ENCODE results near the gene PPIL6. TPM values are rescaled to one million over a fixed set of nuclear protein-coding genes. Genes with fewer than 3 reads are reported as not detected.
A peak's percentile ranks its signal among the peaks of the same experiment; 100 is the strongest.

PPIL6 gene
- total RNA-seq, 1 experiment from 2014 or later = 3.9 TPM

DNA sequence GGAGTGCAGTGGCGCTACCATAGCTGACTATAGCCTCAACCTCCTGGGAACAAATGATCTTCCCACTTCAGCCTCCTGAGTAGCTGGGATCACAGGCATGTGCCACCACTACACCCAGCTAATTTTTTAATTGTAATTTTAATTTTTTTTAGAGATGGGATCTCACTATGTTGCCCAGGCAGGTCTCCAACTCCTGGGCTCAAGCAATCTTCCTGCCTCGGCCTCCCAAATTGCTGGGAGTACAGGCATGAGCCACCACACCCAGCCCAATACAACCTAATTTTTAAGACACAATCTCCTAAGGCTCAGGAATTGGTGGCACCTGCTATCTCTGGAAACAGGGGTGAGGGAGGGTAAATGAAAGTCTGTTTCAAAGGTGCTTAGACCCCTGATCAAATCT is 36.8 kb upstream of the PPIL6 start:
- no peak overlapping the region for H3K4me3 Mint-ChIP-seq (ENCODE audit: unreplicated experiment)

DNA sequence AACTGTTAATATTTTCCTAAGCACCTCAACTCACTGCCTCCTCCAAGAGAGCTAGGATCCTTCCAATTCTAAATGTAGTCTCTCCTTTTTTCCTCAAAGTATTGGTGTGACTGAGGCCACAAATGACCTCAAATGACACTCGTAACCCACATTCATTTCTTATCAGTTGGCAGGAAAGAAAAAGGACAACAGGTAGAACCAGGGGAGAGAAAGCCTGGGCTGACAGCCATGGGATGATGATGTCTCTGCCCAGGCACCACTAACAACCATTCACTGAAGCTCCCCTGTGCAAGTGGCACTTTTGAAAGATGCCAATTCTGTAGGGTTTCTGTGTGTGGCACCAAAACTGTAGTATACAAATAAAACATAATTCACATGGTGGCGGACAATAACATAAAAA is 35.2 kb upstream of the PPIL6 start:
- peaks cover 21% of the 10 kb centered on the region for H3K4me1 Mint-ChIP-seq (ENCODE audit: insufficient read depth, unreplicated experiment)
- H3K36me3 Mint-ChIP-seq (ENCODE audit: insufficient read depth, unreplicated experiment) = peaks cover 61% of the 10 kb centered on the region
- H3K9me3 Mint-ChIP-seq (ENCODE audit: unreplicated experiment) = no peaks in the 10 kb centered on the region
- H3K27me3 Mint-ChIP-seq (ENCODE audit: insufficient read depth, unreplicated experiment) = no peaks in the 10 kb centered on the region
- ChIA-PET CTCF (interaction anchor here (0.6 to 1.3 kb wide), 2 partner anchors 10 to 406 kb away, joined by 3 to 4 read pairs; no protein-coding TSS in a partner anchor), POLR2A (no interaction called here)
- no TSS peak for BruUV-seq (replicated peaks)
- TF ChIP-seq, protein P1, sequence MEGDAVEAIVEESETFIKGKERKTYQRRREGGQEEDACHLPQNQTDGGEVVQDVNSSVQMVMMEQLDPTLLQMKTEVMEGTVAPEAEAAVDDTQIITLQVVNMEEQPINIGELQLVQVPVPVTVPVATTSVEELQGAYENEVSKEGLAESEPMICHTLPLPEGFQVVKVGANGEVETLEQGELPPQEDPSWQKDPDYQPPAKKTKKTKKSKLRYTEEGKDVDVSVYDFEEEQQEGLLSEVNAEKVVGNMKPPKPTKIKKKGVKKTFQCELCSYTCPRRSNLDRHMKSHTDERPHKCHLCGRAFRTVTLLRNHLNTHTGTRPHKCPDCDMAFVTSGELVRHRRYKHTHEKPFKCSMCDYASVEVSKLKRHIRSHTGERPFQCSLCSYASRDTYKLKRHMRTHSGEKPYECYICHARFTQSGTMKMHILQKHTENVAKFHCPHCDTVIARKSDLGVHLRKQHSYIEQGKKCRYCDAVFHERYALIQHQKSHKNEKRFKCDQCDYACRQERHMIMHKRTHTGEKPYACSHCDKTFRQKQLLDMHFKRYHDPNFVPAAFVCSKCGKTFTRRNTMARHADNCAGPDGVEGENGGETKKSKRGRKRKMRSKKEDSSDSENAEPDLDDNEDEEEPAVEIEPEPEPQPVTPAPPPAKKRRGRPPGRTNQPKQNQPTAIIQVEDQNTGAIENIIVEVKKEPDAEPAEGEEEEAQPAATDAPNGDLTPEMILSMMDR (IDR thresholded peaks at IDR 0.05; ENCODE audit: unreplicated experiment) = no peak
- intact Hi-C loops (cut with micrococcal nuclease) = no loop called here
- no peak overlapping the region for H3K27ac Mint-ChIP-seq (ENCODE audit: low read depth, unreplicated experiment)
- H3K4me3 Mint-ChIP-seq (ENCODE audit: unreplicated experiment) = no peak overlapping the region
- no peak for DNase-seq (ENCODE audit: unreplicated experiment)

More for the DNA sequence above, 36.8 kb upstream of the PPIL6 start:
- peaks cover 77% of the 10 kb centered on the region for H3K36me3 Mint-ChIP-seq (ENCODE audit: insufficient read depth, unreplicated experiment)
- intact Hi-C loops (cut with micrococcal nuclease) = no loop called here
- H3K9me3 Mint-ChIP-seq (ENCODE audit: unreplicated experiment) = no peaks in the 10 kb centered on the region
- H3K27ac Mint-ChIP-seq (ENCODE audit: low read depth, unreplicated experiment) = no peak overlapping the region
- ChIA-PET POLR2A (no interaction called here), CTCF (no interaction called here)
- DNase-seq (ENCODE audit: unreplicated experiment) = no peak
- BruUV-seq (replicated peaks) = no TSS peak
- no peaks in the 10 kb centered on the region for H3K27me3 Mint-ChIP-seq (ENCODE audit: insufficient read depth, unreplicated experiment)
- H3K4me1 Mint-ChIP-seq (ENCODE audit: insufficient read depth, unreplicated experiment) = peaks cover 31% of the 10 kb centered on the region
- TF ChIP-seq, protein P1 (IDR thresholded peaks at IDR 0.05; ENCODE audit: unreplicated experiment) = no peak

DNA sequence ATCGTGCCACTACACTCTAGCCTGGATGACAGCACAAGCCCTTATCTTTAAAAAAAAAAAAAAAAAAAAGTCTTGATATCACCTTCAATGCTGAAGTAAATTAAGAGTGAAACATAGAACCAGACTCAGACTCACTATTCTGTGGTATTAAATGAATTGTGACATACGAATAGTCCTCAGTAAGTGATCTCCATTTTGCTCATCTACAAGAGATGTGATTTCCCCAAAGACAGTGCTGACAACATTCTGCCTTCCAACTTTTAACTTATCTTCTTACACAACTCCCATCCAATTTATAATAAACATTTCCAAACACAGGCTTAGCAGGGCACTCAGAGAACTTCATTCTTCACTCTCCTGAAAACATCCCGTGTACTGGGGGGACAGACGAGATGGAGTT is 34.6 kb upstream of the PPIL6 start:
- intact Hi-C loops (cut with micrococcal nuclease) = no loop called here
- ChIA-PET CTCF (interaction anchor here (0.6 kb wide), 1 partner anchor 581 kb away, joined by 4 read pairs; no protein-coding TSS in a partner anchor), POLR2A (interaction anchor here (0.6 kb wide), 1 partner anchor 92 kb away, joined by 3 read pairs; no protein-coding TSS in a partner anchor)
- peaks cover 18% of the 10 kb centered on the region for H3K4me1 Mint-ChIP-seq (ENCODE audit: insufficient read depth, unreplicated experiment)
- no peaks in the 10 kb centered on the region for H3K9me3 Mint-ChIP-seq (ENCODE audit: unreplicated experiment)
- H3K4me3 Mint-ChIP-seq (ENCODE audit: unreplicated experiment) = no peak overlapping the region
- BruUV-seq (replicated peaks) = no TSS peak
- H3K27me3 Mint-ChIP-seq (ENCODE audit: insufficient read depth, unreplicated experiment) = no peaks in the 10 kb centered on the region
- peaks cover 61% of the 10 kb centered on the region for H3K36me3 Mint-ChIP-seq (ENCODE audit: insufficient read depth, unreplicated experiment)
- no peak overlapping the region for H3K27ac Mint-ChIP-seq (ENCODE audit: low read depth, unreplicated experiment)
- no peak for DNase-seq (ENCODE audit: unreplicated experiment)
- TF ChIP-seq, protein P1 (IDR thresholded peaks at IDR 0.05; ENCODE audit: unreplicated experiment) = no peak

DNA sequence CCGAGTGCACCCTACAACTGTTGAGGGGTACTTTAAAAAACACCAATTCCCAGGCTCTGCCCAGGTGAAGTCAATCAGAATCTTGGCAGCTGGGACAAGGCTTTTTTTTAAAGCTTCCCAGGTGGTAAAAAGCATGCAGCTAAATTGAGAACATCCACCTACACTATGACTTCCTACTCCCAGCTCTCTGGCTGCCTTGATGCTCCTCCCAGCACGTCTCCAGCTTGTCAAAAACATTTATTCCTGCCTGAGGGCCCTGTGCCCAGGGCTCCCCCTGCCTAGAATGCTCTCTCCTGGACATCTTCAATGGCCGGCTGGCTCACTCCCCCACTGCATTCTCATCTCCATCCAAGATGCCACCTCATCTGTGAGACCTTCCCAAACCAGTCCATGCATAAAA is 32.7 kb upstream of the PPIL6 start:
- Mint-ChIP-seq H3K4me3 (ENCODE audit: unreplicated experiment) (no peak overlapping the region), H3K36me3 (ENCODE audit: insufficient read depth, unreplicated experiment) (peaks cover 61% of the 10 kb centered on the region), H3K27me3 (ENCODE audit: insufficient read depth, unreplicated experiment) (no peaks in the 10 kb centered on the region), H3K4me1 (ENCODE audit: insufficient read depth, unreplicated experiment) (peaks cover 6% of the 10 kb centered on the region), H3K9me3 (ENCODE audit: unreplicated experiment) (no peaks in the 10 kb centered on the region), H3K27ac (ENCODE audit: low read depth, unreplicated experiment) (peak overlapping the region; percentile 43)
- intact Hi-C loops (cut with micrococcal nuclease) = no loop called here
- DNase-seq (ENCODE audit: unreplicated experiment) = no peak
- TF ChIP-seq, protein P1 (IDR thresholded peaks at IDR 0.05; ENCODE audit: unreplicated experiment) = no peak
- no TSS peak for BruUV-seq (replicated peaks)
- CTCF ChIA-PET = interaction anchor here (0.5 to 1.7 kb wide), 2 partner anchors 285 to 640 kb away, joined by 3 to 4 read pairs; no protein-coding TSS in a partner anchor
- POLR2A ChIA-PET = interaction anchor here (0.9 kb wide), 1 partner anchor 67 kb away, joined by 4 read pairs; no protein-coding TSS in a partner anchor

All from MCF 10A (cell line).